ENCODE data around the gene COPZ2. TPM values are rescaled to one million over a fixed set of nuclear protein-coding genes. Genes with fewer than 3 reads are reported as not detected.

The COPZ2 gene
- polyA plus RNA-seq, 1 experiment, result 122 TPM

DNA sequence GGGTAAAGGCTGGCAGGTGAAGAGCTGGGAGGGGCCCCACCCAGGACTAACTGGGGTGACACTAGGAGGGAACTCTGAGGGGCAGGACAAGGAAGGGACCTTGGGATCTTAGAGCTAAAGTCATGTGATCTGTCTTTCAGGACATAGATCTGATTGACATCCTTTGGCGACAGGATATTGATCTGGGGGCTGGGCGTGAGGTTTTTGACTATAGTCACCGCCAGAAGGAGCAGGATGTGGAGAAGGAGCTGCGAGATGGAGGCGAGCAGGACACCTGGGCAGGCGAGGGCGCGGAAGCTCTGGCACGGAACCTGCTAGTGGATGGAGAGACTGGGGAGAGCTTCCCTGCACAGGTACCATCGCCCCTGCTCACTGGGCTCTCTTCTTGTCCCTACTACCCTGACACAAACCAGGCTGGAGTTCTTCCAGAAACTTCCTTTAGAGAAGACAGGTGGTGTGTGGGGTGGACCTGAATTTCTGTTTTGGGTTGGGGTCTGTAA lies 18.7 kb upstream of the COPZ2 start:
- POLR2A ChIA-PET, result no interaction called here
- TF ChIP-seq CTCF (IDR thresholded peaks at IDR 0.05; ENCODE audit: low read depth, low read length), result no peak
- H3K4me3 ChIP-seq (ENCODE audit: low read depth, low read length), result no peak overlapping the region

GRCh38 chr17:48055531-48056245 lies 18.1 kb upstream of the COPZ2 start:
- H3K27me3 ChIP-seq (ENCODE audit: control insufficient read depth, insufficient read depth, low read length), result no peaks in the 10 kb centered on the region
- ChIA-PET POLR2A (no interaction called here), CTCF (interaction anchor here (1.1 to 2.5 kb wide), 7 partner anchors 11 to 77 kb away, joined by 3 to 10 read pairs (median 5); no protein-coding TSS in a partner anchor)
- no peaks in the 10 kb centered on the region for H3K9me3 ChIP-seq (ENCODE audit: control insufficient read depth, insufficient read depth, low read length)
- peak overlapping the region; percentile 83 for H3K27ac ChIP-seq (ENCODE audit: low read depth, low read length)
- H3K4me3 ChIP-seq (ENCODE audit: low read depth, low read length), result peak overlapping the region; percentile 10; the same call in 1 of the 2 replicates
- TF ChIP-seq CTCF (IDR thresholded peaks at IDR 0.05; ENCODE audit: low read depth, low read length), result no peak
- DNase-seq (ENCODE audit: low read depth, low spot score), result peak; percentile 60

More for the DNA sequence above, 18.7 kb upstream of the COPZ2 start:
- H3K9me3 ChIP-seq (ENCODE audit: control insufficient read depth, insufficient read depth, low read length), result no peaks in the 10 kb centered on the region
- no peak for DNase-seq (ENCODE audit: low read depth, low spot score)
- peak overlapping the region; percentile 83 for H3K27ac ChIP-seq (ENCODE audit: low read depth, low read length)
- CTCF ChIA-PET, result interaction anchor here (1.1 to 2.5 kb wide), 5 partner anchors 10 to 78 kb away, joined by 3 to 10 read pairs (median 6); no protein-coding TSS in a partner anchor
- H3K27me3 ChIP-seq (ENCODE audit: control insufficient read depth, insufficient read depth, low read length), result no peaks in the 10 kb centered on the region

DNA sequence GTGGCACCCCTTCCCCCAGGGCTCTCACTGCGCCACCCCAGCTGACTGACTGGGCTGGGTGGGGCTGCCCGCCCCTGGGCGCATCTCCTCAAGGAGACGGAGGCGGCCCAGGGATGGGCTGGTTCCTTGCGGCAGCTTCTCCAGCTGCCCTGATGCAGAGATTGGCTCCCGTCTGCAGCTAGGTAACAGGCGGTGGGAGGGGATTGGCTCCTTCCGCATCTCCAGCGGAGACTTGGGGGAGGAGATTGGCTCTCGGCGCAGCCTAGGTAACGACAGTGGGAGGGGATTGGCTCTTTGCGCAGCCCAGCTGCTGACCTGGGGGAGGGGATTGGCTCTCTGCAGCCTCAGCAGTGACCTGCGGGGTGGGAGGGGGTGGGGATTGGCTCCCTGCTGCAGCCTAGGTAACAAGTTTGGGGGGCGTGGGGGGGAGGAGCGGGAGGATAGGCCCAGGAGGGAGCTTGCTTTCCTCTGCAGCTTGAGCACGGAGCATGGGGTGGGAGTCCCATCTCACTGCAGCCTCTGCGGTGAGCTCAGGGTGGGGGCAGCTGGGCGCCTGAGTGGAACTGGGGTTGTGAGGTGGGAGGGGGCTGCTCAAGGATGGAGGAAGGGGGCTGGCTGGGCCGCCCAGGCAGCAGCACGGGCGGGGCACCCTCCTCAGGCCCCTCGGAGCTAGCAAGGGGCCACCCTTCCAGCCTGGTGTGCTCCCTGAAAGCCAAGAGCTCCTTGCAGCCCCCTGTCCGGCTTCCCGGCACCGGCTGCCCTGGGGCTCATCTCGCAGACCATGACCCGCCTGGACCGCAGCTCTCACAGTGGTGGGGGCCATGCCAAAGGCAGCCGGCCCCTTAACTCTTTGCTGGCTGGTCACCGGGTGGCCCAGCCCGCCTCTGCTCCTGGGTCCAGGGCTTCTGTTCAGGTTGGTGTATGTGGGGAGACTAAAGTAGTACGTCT lies 16.9 kb upstream of the COPZ2 start:
- ChIA-PET CTCF (interaction anchor here (0.8 to 2.5 kb wide), 6 partner anchors 12 to 29 kb away, joined by 3 to 10 read pairs (median 5); no protein-coding TSS in a partner anchor), POLR2A (no interaction called here)
- no peak for TF ChIP-seq CTCF (IDR thresholded peaks at IDR 0.05; ENCODE audit: low read depth, low read length)
- Histone ChIP-seq H3K4me3 (ENCODE audit: low read depth, low read length) (peak overlapping the region; percentile 36), H3K27me3 (ENCODE audit: control insufficient read depth, insufficient read depth, low read length) (no peaks in the 10 kb centered on the region), H3K27ac (ENCODE audit: low read depth, low read length) (peak overlapping the region; percentile 47), H3K9me3 (ENCODE audit: control insufficient read depth, insufficient read depth, low read length) (no peaks in the 10 kb centered on the region)
- no peak for DNase-seq (ENCODE audit: low read depth, low spot score)

- CTCF ChIA-PET, result interaction anchor here (1.3 kb wide), 1 partner anchor 21 kb away, joined by 3 read pairs; no protein-coding TSS in a partner anchor
- H3K27ac ChIP-seq (ENCODE audit: low read depth, low read length), result no peak overlapping the region
Measured at GRCh38 chr17:48053758-48054237, 16.2 kb upstream of the COPZ2 start.

More at GRCh38 chr17:48053758-48054237, 16.2 kb upstream of the COPZ2 start:
- TF ChIP-seq CTCF (IDR thresholded peaks at IDR 0.05; ENCODE audit: low read depth, low read length), result no peak
- no peak for DNase-seq (ENCODE audit: low read depth, low spot score)
- peak overlapping the region; percentile 44 for H3K4me3 ChIP-seq (ENCODE audit: low read depth, low read length)
- no peaks in the 10 kb centered on the region for H3K9me3 ChIP-seq (ENCODE audit: control insufficient read depth, insufficient read depth, low read length)
- POLR2A ChIA-PET, result interaction anchor here (1.9 kb wide), 1 partner anchor 47 kb away, joined by 6 read pairs; the partner anchor contains the start of gene CBX1
- H3K27me3 ChIP-seq (ENCODE audit: control insufficient read depth, insufficient read depth, low read length), result no peaks in the 10 kb centered on the region
